ENCODE data around the gene TMC6.

DNA sequence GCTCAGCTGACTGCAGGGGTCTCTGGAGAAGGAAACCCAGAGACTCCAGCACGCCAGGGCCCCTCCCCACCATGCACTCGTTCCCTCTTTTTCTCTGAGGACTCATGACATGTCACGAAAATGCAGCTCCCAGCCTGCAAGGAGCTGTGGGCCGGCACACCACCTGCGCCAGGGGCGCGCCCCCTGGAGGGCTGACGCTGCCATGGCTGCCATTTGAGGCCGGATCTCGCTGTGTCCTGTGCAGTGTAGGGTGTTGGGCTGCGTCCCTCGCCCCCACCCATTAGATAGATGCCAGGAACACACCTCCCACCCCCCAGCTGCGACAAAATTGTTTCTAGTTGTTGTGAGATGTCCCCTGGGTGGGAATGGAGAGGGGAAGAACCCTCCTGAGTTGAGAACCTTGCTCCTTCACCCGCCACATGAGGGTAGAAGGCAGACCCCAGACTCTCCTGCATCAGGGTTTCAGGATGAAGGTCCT is 48.0 kb upstream of the TMC6 start:
- no peak for TF ChIP-seq EP300 (IDR thresholded peaks at IDR 0.05)
- TF ChIP-seq, protein P1, sequence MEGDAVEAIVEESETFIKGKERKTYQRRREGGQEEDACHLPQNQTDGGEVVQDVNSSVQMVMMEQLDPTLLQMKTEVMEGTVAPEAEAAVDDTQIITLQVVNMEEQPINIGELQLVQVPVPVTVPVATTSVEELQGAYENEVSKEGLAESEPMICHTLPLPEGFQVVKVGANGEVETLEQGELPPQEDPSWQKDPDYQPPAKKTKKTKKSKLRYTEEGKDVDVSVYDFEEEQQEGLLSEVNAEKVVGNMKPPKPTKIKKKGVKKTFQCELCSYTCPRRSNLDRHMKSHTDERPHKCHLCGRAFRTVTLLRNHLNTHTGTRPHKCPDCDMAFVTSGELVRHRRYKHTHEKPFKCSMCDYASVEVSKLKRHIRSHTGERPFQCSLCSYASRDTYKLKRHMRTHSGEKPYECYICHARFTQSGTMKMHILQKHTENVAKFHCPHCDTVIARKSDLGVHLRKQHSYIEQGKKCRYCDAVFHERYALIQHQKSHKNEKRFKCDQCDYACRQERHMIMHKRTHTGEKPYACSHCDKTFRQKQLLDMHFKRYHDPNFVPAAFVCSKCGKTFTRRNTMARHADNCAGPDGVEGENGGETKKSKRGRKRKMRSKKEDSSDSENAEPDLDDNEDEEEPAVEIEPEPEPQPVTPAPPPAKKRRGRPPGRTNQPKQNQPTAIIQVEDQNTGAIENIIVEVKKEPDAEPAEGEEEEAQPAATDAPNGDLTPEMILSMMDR (IDR thresholded peaks at IDR 0.05): peak; percentile 83 to 91 (median 85)

Measured in esophagus muscularis mucosa (tissue), 3 donors.